K562 (cell line): ENCODE results near the gene TRIM24.

ENCODE experiments used
- CHD4 ChIP-seq: fragments of 200-600 bp; sonication (generic); IDR thresholded peaks from 3 replicates; pipeline ENCODE4 v1.6.1; 2012; ENCODE audit warnings: low read depth, mild to moderate bottlenecking, mixed read lengths, low read length, inconsistent platforms; ENCODE audit not compliant: insufficient read depth, insufficient replicate concordance, poor library complexity, severe bottlenecking
- HMG20A ChIP-seq: fragments of 450-650 bp; formaldehyde crosslinking; conservative IDR thresholded peaks from 2 replicates; pipeline ENCODE4 v1.4.0; 2020; ENCODE audit warnings: mild to moderate bottlenecking, mixed read lengths
- HOMEZ ChIP-seq: fragments of 250-450 bp; sonication (Bioruptor Pico); IDR thresholded peaks from 2 replicates; pipeline ENCODE4 v1.4.0; 2020; ENCODE audit warnings: mild to moderate bottlenecking, moderate library complexity
- MYC ChIP-seq, 2 experiments: fragments of 250-450 bp in 1 of 2; sonication (Bioruptor Pico) in 1 of 2; IDR thresholded peaks; 2 replicates each; pipeline versions ENCODE4 v1.5.1 to v1.6.1; 2012 to 2021; ENCODE audit warnings: low read depth in 2 of 2, borderline replicate concordance in 1 of 2, improper control_type of control experiment in 1 of 2, low read length in 1 of 2, mild to moderate bottlenecking in 1 of 2, moderate library complexity in 1 of 2
- PHF21A ChIP-seq: fragments of 450-650 bp; IDR thresholded peaks from 2 replicates; pipeline ENCODE4 v1.6.1; 2017; ENCODE audit warnings: low read depth, borderline replicate concordance
- POLR2A ChIP-seq: fragments of 450-650 bp; conservative IDR thresholded peaks from 2 replicates; pipeline ENCODE4 v1.6.1; 2016
- SIN3A ChIP-seq, 2 experiments: fragments of 150-350 bp in 1 of 2; IDR thresholded peaks; 2 replicates each; pipeline ENCODE4 v1.6.1; 2011 to 2016; ENCODE audit warnings: borderline replicate concordance in 2 of 2, low read depth in 2 of 2, low read length in 2 of 2, mild to moderate bottlenecking in 2 of 2, moderate library complexity in 2 of 2; ENCODE audit not compliant: control insufficient read depth in 1 of 2
- SIRT6 ChIP-seq: IDR thresholded peaks from one replicate; pipeline ENCODE4 v1.6.1; 2012; ENCODE audit warnings: low read depth, mild to moderate bottlenecking, control low read depth, inconsistent platforms, low read length, moderate library complexity
- SMARCB1 ChIP-seq: IDR thresholded peaks from 2 replicates; pipeline ENCODE4 v1.6.1; 2011; ENCODE audit warnings: improper control_type of control experiment, low read depth; ENCODE audit not compliant: insufficient read length
- ZBTB43 ChIP-seq: sonication (generic); formaldehyde crosslinking; IDR thresholded peaks from 2 replicates; pipeline ENCODE4 v1.8.0; 2023; ENCODE audit warnings: mild to moderate bottlenecking, missing genetic modification reagents
- ZZZ3 ChIP-seq: fragments of 450-650 bp; IDR thresholded peaks from 2 replicates; pipeline ENCODE4 v1.6.1; 2016; ENCODE audit warnings: antibody characterized with exemption, mild to moderate bottlenecking, moderate library complexity
- TF ChIP-seq, protein P1 (sequence below), 3 experiments: IDR thresholded peaks in 2 of 3; conservative IDR thresholded peaks in 1 of 3; 2 replicates each; pipeline ENCODE4 v1.5.1; 2011 to 2012; ENCODE audit warnings: low read length in 3 of 3, mild to moderate bottlenecking in 3 of 3, control low read depth in 2 of 3, improper control_type of control experiment in 1 of 3, inconsistent platforms in 1 of 3, low read depth in 1 of 3, mixed read lengths in 1 of 3, moderate library complexity in 1 of 3; ENCODE audit not compliant: insufficient read depth in 2 of 3

DNA sequence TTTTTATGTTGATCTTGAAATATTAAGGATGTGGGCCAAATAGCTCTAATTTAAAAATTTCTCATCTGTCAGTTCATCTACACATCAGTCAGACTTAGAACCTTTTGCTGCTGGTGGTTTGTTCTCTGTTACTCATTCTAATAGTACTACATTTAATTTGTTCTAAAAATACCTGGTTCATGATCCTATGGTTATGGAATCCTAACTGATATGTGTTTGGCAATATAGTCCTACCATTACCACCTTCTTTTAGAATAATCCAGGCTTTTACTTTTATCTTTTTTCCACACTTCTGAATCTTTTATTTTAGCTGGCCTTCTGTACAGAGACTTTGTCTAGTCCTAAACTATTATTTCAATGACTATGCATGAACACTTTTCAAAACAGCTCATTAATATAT is 124.2 kb downstream of the TRIM24 start:
- TF ChIP-seq POLR2A = no peak
- TF ChIP-seq MYC (IDR thresholded peaks at IDR 0.05; ENCODE audit: low read depth, low read length) = no peak
- no peak for TF ChIP-seq MYC (CRISPR knock-in tag; IDR thresholded peaks at IDR 0.05; ENCODE audit: borderline replicate concordance, low read depth)
- TF ChIP-seq SMARCB1 = no peak
- no peak for TF ChIP-seq HMG20A (CRISPR knock-in tag)
- TF ChIP-seq SIN3A (IDR thresholded peaks at IDR 0.05; ENCODE audit: borderline replicate concordance in 2 of 2, control insufficient read depth in 1 of 2, low read depth in 2 of 2, low read length in 2 of 2) = no peak
- TF ChIP-seq ZZZ3 = no peak
- TF ChIP-seq, protein P1, sequence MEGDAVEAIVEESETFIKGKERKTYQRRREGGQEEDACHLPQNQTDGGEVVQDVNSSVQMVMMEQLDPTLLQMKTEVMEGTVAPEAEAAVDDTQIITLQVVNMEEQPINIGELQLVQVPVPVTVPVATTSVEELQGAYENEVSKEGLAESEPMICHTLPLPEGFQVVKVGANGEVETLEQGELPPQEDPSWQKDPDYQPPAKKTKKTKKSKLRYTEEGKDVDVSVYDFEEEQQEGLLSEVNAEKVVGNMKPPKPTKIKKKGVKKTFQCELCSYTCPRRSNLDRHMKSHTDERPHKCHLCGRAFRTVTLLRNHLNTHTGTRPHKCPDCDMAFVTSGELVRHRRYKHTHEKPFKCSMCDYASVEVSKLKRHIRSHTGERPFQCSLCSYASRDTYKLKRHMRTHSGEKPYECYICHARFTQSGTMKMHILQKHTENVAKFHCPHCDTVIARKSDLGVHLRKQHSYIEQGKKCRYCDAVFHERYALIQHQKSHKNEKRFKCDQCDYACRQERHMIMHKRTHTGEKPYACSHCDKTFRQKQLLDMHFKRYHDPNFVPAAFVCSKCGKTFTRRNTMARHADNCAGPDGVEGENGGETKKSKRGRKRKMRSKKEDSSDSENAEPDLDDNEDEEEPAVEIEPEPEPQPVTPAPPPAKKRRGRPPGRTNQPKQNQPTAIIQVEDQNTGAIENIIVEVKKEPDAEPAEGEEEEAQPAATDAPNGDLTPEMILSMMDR (IDR thresholded peaks at IDR 0.05 in 2 of 3, conservative IDR thresholded peaks at IDR 0.05 in 1 of 3; ENCODE audit: insufficient read depth in 2 of 3, low read depth in 1 of 3, low read length in 3 of 3) = no peak
- no peak for TF ChIP-seq ZBTB43
- no peak for TF ChIP-seq CHD4
- no peak for TF ChIP-seq PHF21A
- TF ChIP-seq SIRT6 = no peak
- no peak for TF ChIP-seq HOMEZ
